T-helper 2 cell (primary cell): ENCODE results near the gene CACNA1A.
"Not testable (repeated sequence)": the region's sequence is repeated elsewhere in the genome, so short reads cannot be mapped to it uniquely, and the experiment has no call there.

Experiments
- DNase-seq, 5 experiments: peaks; one replicate each; pipeline versions ENCODE4 v3.0.0 to v3.0.0-alpha.2; 2012 to 2022
- total RNA-seq, 2 donors: gene quantifications; one replicate each; lab custom pipeline; 2026; lab: John Stamatoyannopoulos, UW

Gene CACNA1A
- total RNA-seq = 0 to 0.81 reads per million in 2 donors

- DNase-seq = no peak
Observed at GRCh38 chr19:13506471-13506820, at the start of gene CACNA1A. CACNA1A (minus strand) TSS chr19:13506479; CDS start chr19:13506224, 255 bp downstream.

GRCh38 chr19:13554506-13555240 lies 48.4 kb upstream of the CACNA1A start:
- DNase-seq = no peak

- no peak for DNase-seq
Observed at GRCh38 chr19:13553880-13554400, 47.7 kb upstream of the CACNA1A start.

GRCh38 chr19:13548131-13548530 lies 41.9 kb upstream of the CACNA1A start:
- no peak for DNase-seq

- no peak for DNase-seq
Observed at GRCh38 chr19:13547102-13547501, 40.8 kb upstream of the CACNA1A start.

- no peak for DNase-seq
Observed at GRCh38 chr19:13544423-13544822, 38.1 kb upstream of the CACNA1A start.

GRCh38 chr19:13541554-13541953 lies 35.3 kb upstream of the CACNA1A start:
- no peak for DNase-seq

GRCh38 chr19:13539332-13539731 lies 33.1 kb upstream of the CACNA1A start:
- DNase-seq = no peak

- no peak for DNase-seq
Observed at GRCh38 chr19:13538601-13539253, 32.4 kb upstream of the CACNA1A start.

- DNase-seq = no peak
Observed at GRCh38 chr19:13537454-13537853, 31.2 kb upstream of the CACNA1A start.

GRCh38 chr19:13530720-13531119 lies 24.4 kb upstream of the CACNA1A start:
- no peak for DNase-seq

- not testable (repeated sequence) for DNase-seq
Observed at GRCh38 chr19:13529721-13530120, 23.4 kb upstream of the CACNA1A start.

GRCh38 chr19:13526552-13526951 lies 20.3 kb upstream of the CACNA1A start:
- DNase-seq = peak in 1 of 5 experiments; percentile 6

GRCh38 chr19:13521066-13521465 lies 14.8 kb upstream of the CACNA1A start:
- DNase-seq = no peak

- DNase-seq = no peak
Observed at GRCh38 chr19:13511947-13512346, 5.7 kb upstream of the CACNA1A start.

GRCh38 chr19:13507053-13507611 lies 853 bp upstream of the CACNA1A start:
- DNase-seq = no peak

- DNase-seq = peak in 1 of 5 experiments; percentile 16
Observed at GRCh38 chr19:13505761-13506470, 363 bp downstream of the CACNA1A start.

GRCh38 chr19:13505164-13505695 lies 1.0 kb downstream of the CACNA1A start:
- no peak for DNase-seq

- DNase-seq = no peak
Observed at GRCh38 chr19:13503570-13504235, 2.6 kb downstream of the CACNA1A start.

GRCh38 chr19:13502231-13502630 lies 4.0 kb downstream of the CACNA1A start:
- no peak for DNase-seq

GRCh38 chr19:13499692-13500091 lies 6.6 kb downstream of the CACNA1A start:
- no peak for DNase-seq
